HG03520 (cell line): ENCODE results near the gene CNTN6.

ENCODE experiments used
- ATAC-seq: cut with Tn5 transposase; IDR thresholded peaks from one replicate; pipeline ENCODE4 v1.9.1; 2021; ENCODE audit warnings: mild to moderate bottlenecking, moderate library complexity; ENCODE audit not compliant: unreplicated experiment

The CNTN6 gene

GRCh38 chr3:1400571-1400970, 307.7 kb downstream of the CNTN6 start:
- ATAC-seq = no peak

GRCh38 chr3:1404270-1404962, 311.6 kb downstream of the CNTN6 start:
- ATAC-seq = no peak

GRCh38 chr3:1406250-1406649, 313.4 kb downstream of the CNTN6 start:
- ATAC-seq = no peak

GRCh38 chr3:1421577-1421976, 328.8 kb downstream of the CNTN6 start:
- ATAC-seq = no peak

- ATAC-seq = no peak
Measured at GRCh38 chr3:1423566-1424089, 330.8 kb downstream of the CNTN6 start.

GRCh38 chr3:1439395-1439794, 346.6 kb downstream of the CNTN6 start:
- ATAC-seq = no peak

- ATAC-seq = no peak
Measured at GRCh38 chr3:1442271-1442670, 349.4 kb downstream of the CNTN6 start.

GRCh38 chr3:1444195-1444594, 351.4 kb downstream of the CNTN6 start:
- ATAC-seq = no peak

GRCh38 chr3:1446531-1446930, 353.7 kb downstream of the CNTN6 start:
- no peak for ATAC-seq

GRCh38 chr3:1447452-1447851, 354.6 kb downstream of the CNTN6 start:
- ATAC-seq = no peak

GRCh38 chr3:1448443-1448842, 355.6 kb downstream of the CNTN6 start:
- ATAC-seq = no peak
